Karpas-422 (cell line): Measurements from ENCODE around the gene ANO9. TPM values are rescaled to one million over a fixed set of nuclear protein-coding genes. Genes with fewer than 3 reads are reported as not detected.

Experiments used
- DNase-seq: peaks from one replicate; pipeline ENCODE4 v3.0.0-alpha.2; 2015
- H2AFZ ChIP-seq: fragments of 200-600 bp; sonication (generic); 2 replicates; pipeline ENCODE4 v1.6.1; 2014; ENCODE audit warnings: antibody characterized with exemption, low read length, mixed read lengths
- H3K27ac ChIP-seq: fragments of 200-600 bp; sonication (generic); 2 replicates; pipeline ENCODE4 v1.5.1; 2014; ENCODE audit warnings: mild to moderate bottlenecking, low read length, moderate library complexity
- H3K27me3 ChIP-seq: fragments of 200-600 bp; sonication (generic); 2 replicates; pipeline ENCODE4 v1.6.1; 2014; ENCODE audit warnings: low read length, mixed read lengths
- H3K36me3 ChIP-seq: fragments of 200-600 bp; sonication (generic); 2 replicates; pipeline ENCODE4 v1.6.1; 2014; ENCODE audit warnings: low read length, mixed read lengths; ENCODE audit not compliant: insufficient read depth
- H3K4me1 ChIP-seq: fragments of 200-600 bp; sonication (generic); 2 replicates; pipeline ENCODE4 v1.6.1; 2014; ENCODE audit warnings: mild to moderate bottlenecking, low read length, mixed read lengths
- H3K4me2 ChIP-seq: fragments of 200-600 bp; sonication (generic); 2 replicates; pipeline ENCODE4 v1.6.1; 2014; ENCODE audit warnings: low read length, low read depth, mild to moderate bottlenecking; ENCODE audit not compliant: poor library complexity, severe bottlenecking
- H3K4me3 ChIP-seq: fragments of 200-600 bp; sonication (generic); 2 replicates; pipeline ENCODE4 v1.5.1; 2014; ENCODE audit warnings: mild to moderate bottlenecking, antibody characterized with exemption, low read length, mixed read lengths
- H3K79me2 ChIP-seq: fragments of 200-600 bp; sonication (generic); 2 replicates; pipeline ENCODE4 v1.6.1; 2014; ENCODE audit warnings: mild to moderate bottlenecking, low read length, mixed read lengths
- H3K9ac ChIP-seq: fragments of 200-600 bp; sonication (generic); 2 replicates; pipeline ENCODE4 v1.6.0; 2014; ENCODE audit warnings: low read length
- H3K9me2 ChIP-seq: fragments of 200-600 bp; sonication (generic), shearing (Covaris generic); replicated peaks from 2 replicates; pipeline ENCODE4 v1.6.0; 2014; ENCODE audit warnings: mild to moderate bottlenecking, low read length, moderate library complexity; ENCODE audit not compliant: insufficient read depth
- H3K9me3 ChIP-seq: fragments of 300-700, 200-600 bp; sonication (generic); 2 replicates; pipeline ENCODE4 v1.6.1; 2014; ENCODE audit warnings: low read length, mixed read lengths
- H4K20me1 ChIP-seq: fragments of 200-600 bp; sonication (generic); 2 replicates; pipeline ENCODE4 v1.6.1; 2014; ENCODE audit warnings: mild to moderate bottlenecking, antibody characterized with exemption, low read length, low read depth; ENCODE audit not compliant: insufficient read depth
- total RNA-seq: library from RNA; depleted of rRNA; stranded (reverse); fragments of >200 nt; shearing (Covaris generic); gene quantifications from 2 replicates; pipeline ENCODE4 v1.2.3, GENCODE V29; 2014; ENCODE audit warnings: low replicate concordance

The ANO9 gene
- total RNA-seq, 1 experiment from 2014 or later = 1.4 TPM

DNA sequence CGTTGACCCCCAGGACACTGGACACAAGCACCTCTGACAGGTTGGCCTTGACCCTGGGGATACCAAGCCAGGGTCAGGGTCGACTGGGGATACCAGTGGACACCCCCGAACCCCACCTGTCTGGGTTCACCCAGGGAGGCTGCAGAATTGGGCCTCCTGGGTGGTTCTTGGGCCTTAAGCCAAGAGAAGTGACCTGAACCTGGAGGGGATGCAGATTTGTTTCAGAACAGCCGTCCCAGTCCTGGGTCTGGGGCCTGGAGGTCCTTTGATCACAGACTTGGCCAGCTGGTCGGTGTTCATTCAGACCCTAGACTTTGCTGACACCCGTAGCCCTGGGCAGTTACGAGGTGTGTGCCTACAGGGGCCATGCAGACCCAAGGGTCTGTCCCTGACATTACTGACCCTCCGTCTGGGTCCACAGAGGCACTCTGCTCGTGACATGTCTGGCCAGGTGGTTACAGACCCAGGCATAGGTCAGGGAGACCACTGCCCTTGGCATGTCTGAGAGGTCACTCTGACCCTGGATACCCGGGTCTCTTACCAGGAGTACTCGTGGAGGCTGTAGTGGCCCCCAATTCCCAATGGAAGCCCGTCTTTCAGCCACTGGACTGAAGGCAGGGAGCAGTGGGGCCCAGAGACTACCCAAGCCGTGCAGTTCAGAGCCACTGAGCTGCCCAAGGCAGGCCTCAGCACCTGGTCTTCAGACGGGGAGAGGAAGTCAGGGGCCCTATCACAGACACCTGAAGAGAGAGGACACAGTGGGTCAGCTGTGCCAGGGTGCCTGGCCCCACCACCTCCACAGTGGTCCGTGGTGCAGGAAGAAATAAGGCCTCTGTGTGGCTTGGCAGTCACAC, 33.4 kb downstream of the ANO9 start:
- Histone ChIP-seq H3K9me3 (no peaks in the 10 kb centered on the region; the same call in 1 of the 2 replicates), H3K27me3 (no peaks in the 10 kb centered on the region), H3K4me3 (no peak overlapping the region), H4K20me1 (0 out of 2 replicates have a peak, but pooled peaks cover 3% of the 10 kb centered on the region), H3K36me3 (no peaks in the 10 kb centered on the region), H3K4me1 (peaks cover 7% of the 10 kb centered on the region), H3K27ac (no peak overlapping the region), H2AFZ (no peak overlapping the region), H3K9me2 (no peaks in the 10 kb centered on the region), H3K4me2 (no peak overlapping the region), H3K9ac (no peak overlapping the region), H3K79me2 (no peaks in the 10 kb centered on the region)
- DNase-seq = no peak

DNA sequence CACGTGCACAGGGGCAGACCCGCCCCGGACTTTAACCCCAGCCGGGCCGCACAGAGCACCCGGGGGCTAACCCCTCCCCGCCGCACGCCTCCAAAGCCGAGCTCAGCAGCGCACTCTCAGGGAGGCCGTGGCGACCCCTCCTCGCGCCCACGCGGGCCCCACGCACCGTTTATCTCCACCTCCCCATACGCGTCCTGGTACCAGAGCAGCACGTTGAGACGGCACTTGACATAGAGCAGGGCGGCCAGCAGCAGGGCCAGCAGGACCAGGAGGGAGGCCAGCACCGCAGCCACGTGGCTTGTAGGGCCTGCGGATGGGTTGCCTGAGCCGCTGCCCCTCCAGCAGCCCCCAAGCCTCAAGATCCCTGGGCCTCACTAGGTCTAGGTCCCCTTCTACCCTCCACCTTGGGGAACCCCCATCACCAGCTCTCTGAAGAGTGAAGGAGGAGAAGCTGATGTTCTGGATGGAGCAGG, 34.1 kb downstream of the ANO9 start:
- Histone ChIP-seq H3K79me2 (no peaks in the 10 kb centered on the region), H3K4me3 (no peak overlapping the region), H3K4me2 (no peak overlapping the region), H3K27me3 (no peaks in the 10 kb centered on the region), H3K9ac (no peak overlapping the region), H3K36me3 (no peaks in the 10 kb centered on the region), H4K20me1 (no peaks in the 10 kb centered on the region), H3K9me3 (no peaks in the 10 kb centered on the region; the same call in 1 of the 2 replicates), H2AFZ (no peak overlapping the region), H3K9me2 (no peaks in the 10 kb centered on the region), H3K27ac (no peak overlapping the region), H3K4me1 (peaks cover 7% of the 10 kb centered on the region)
- no peak for DNase-seq

DNA sequence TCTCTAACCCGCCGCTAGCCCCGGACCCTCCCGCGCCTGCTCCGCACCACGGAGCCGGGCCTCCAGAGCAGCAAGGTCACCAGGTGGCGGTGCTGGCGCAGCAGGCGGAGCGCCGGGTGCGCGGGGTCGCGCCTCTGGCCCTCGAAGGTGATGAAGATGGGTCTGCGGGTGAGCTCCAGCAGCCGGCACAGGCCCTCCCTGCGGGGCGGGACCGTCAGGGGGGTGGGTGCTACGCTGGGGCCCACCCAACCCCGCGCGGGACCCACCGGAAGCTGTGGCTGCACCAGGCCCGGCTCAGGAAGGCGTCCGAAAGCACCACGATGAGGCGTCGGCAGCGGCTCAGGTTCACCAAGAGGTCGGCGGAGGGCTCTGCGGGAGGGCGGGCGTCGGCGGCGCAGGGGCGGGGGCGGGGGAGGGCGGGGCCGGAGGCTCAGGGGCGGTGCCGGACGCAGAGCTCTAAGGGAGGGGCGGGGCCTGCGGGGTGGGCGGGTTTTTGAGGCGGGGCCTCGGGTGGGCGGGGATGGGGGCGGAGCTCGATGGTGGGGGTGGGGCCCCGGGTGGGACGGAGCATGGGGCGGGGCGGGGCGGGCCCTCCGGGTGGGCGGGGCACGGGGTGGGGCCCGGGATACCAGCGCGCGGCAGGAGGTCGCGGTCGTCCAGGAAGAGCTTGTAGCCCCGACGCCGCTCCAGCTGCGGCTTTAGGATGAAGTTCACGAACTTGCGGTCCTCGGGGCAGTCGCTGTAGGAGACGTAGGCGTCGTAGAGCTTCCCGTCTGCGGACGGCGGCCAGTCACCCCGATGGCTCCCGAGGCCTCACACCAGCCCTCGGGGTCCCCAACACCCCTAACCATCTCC, 34.8 kb downstream of the ANO9 start:
- peak overlapping the region; percentile 53; the same call in 1 of the 2 replicates for H3K4me3 ChIP-seq
- peak overlapping the region; percentile 57 for H3K9ac ChIP-seq
- peak overlapping the region; percentile 61; the same call in 1 of the 2 replicates for H2AFZ ChIP-seq
- H3K4me2 ChIP-seq = peak overlapping the region; percentile 66
- peaks cover 7% of the 10 kb centered on the region for H3K4me1 ChIP-seq
- no peaks in the 10 kb centered on the region for H4K20me1 ChIP-seq
- H3K36me3 ChIP-seq = no peaks in the 10 kb centered on the region
- no peaks in the 10 kb centered on the region; the same call in 1 of the 2 replicates for H3K9me3 ChIP-seq
- no peak overlapping the region for H3K27ac ChIP-seq
- H3K27me3 ChIP-seq = no peaks in the 10 kb centered on the region
- peak; percentile 96 for DNase-seq
- H3K9me2 ChIP-seq = no peaks in the 10 kb centered on the region
- no peaks in the 10 kb centered on the region for H3K79me2 ChIP-seq

DNA sequence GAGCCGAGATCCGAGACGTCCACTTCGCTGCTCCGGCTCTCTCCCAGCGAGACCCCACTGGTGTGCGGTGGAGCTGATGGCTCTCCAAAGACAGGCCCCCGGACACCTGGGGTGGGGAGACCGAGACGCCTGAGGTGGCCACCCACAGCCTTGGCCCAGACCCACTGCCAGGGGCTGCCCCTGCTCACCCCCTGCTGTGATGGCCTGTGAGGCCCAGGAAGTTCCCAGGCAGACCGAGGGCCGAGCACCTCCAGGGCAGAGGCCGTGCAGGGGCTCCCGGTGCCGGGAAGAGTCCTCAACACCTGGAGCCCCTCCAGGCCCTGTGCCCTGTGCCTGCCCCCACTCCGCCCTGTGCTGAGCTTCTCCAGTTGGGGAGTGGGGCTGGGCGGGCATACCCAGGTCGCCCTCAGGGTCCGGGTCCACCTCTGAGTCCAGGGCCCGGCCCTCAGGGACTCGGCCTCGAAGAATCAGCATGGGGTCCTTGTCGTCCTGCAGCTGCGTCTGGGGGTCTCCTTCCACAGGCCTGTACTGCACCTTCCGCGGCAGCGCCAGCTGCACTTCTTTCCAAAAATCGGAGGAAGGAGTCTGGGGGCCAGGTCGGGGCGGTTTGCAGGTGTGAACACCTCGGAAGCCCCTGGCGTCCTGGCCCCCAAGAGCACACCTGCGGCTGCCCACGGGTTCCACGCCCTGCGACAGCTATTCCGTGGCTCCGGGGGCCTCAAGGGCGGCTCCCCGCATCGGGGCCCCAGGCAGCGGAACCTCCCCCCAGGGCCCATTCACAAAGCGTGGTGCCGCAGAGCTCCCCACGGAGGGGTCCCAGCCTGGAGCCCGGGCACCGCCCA, 35.6 kb downstream of the ANO9 start:
- peak overlapping the region; percentile 61; the same call in 1 of the 2 replicates for H2AFZ ChIP-seq
- no peaks in the 10 kb centered on the region; the same call in 1 of the 2 replicates for H3K9me3 ChIP-seq
- peaks cover 7% of the 10 kb centered on the region for H3K4me1 ChIP-seq
- H4K20me1 ChIP-seq = no peaks in the 10 kb centered on the region
- H3K9me2 ChIP-seq = no peaks in the 10 kb centered on the region
- peak overlapping the region; percentile 66 for H3K4me2 ChIP-seq
- no peaks in the 10 kb centered on the region for H3K27me3 ChIP-seq
- H3K9ac ChIP-seq = peak overlapping the region; percentile 57
- peak overlapping the region; percentile 53; the same call in 1 of the 2 replicates for H3K4me3 ChIP-seq
- no peaks in the 10 kb centered on the region for H3K79me2 ChIP-seq
- DNase-seq = no peak
- no peaks in the 10 kb centered on the region for H3K36me3 ChIP-seq
- no peak overlapping the region for H3K27ac ChIP-seq

DNA sequence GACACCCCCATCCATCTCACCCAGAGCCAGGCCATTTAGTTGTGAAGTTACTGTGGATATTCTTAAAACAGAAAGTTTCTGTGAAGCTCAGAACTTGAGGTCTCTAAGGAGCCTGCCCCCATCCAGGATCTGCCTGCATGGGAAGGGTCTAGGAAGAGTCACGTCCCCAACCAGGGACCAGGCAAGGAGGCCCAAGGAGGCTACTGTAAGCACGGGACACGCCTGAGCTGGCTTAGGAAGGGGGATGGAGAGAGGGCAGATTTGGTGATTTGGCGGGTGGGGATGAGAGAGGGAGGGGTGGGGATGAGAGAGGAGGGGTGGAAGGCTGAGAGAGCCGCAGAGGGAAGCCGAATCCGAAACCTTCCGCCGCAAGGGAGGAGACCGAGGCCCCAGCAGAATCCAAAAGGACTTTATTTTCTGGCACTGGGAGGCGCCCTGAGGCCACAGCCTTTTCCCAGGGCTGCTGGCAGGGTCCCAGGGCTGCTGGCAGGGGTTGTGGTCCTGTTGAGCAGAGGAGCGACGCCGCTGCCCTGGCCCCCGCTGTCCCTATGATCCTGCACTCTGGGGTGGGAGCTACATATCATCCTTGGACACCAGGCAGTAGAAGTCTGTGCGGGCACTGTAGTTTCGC, 36.4 kb downstream of the ANO9 start:
- no peak overlapping the region for H2AFZ ChIP-seq
- H3K9me3 ChIP-seq = no peaks in the 10 kb centered on the region; the same call in 1 of the 2 replicates
- H4K20me1 ChIP-seq = no peaks in the 10 kb centered on the region
- no peaks in the 10 kb centered on the region for H3K36me3 ChIP-seq
- H3K79me2 ChIP-seq = no peaks in the 10 kb centered on the region
- H3K4me1 ChIP-seq = peaks cover 7% of the 10 kb centered on the region
- H3K27ac ChIP-seq = no peak overlapping the region
- H3K9me2 ChIP-seq = no peaks in the 10 kb centered on the region
- no peak overlapping the region for H3K4me3 ChIP-seq
- no peak for DNase-seq
- H3K4me2 ChIP-seq = no peak overlapping the region
- H3K27me3 ChIP-seq = no peaks in the 10 kb centered on the region
- no peak overlapping the region for H3K9ac ChIP-seq

DNA sequence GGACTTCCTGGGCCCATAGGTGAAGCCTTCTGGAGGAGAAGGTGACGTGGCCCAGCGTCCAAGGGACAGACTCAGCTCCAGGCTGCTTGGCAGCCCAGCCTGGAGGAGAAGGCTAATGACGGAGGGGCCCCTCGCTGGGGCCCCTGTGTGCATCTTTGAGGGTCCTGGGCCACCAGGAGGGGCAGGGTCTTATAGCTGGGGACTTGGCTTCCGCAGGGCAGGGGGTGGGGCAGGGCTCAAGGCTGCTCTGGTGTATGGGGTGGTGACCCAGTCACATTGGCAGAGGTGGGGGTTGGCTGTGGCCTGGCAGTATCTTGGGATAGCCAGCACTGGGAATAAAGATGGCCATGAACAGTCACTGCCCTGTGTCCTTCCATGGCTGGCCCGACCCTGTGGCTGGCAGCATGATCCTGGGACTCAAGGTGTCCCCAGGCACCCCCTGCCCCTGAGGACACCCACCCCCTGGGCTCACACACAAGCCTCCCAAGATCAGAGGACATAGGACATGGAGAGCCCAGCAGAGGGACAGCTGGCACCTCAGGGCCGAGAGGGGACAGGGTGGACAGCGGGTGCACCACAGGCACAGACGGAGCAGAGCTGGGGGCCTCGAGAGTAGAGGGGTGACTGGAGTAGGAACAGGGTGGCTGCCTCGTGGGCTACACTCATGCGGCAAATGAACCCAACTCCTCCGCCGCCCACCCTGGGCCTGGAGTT, 37.1 kb downstream of the ANO9 start:
- DNase-seq = no peak
- Histone ChIP-seq H3K4me3 (no peak overlapping the region), H4K20me1 (no peaks in the 10 kb centered on the region), H3K9ac (no peak overlapping the region), H3K4me2 (no peak overlapping the region), H2AFZ (no peak overlapping the region), H3K79me2 (no peaks in the 10 kb centered on the region), H3K9me2 (no peaks in the 10 kb centered on the region), H3K36me3 (no peaks in the 10 kb centered on the region), H3K4me1 (peaks cover 7% of the 10 kb centered on the region), H3K27ac (no peak overlapping the region), H3K9me3 (peaks cover 3% of the 10 kb centered on the region; the same call in 1 of the 2 replicates), H3K27me3 (no peaks in the 10 kb centered on the region)
